Measurements from ENCODE around the gene MSI2. TPM values are rescaled to one million over a fixed set of nuclear protein-coding genes. Genes with fewer than 3 reads are reported as not detected.
A peak's percentile ranks its signal among the peaks of the same experiment; 100 is the strongest.

The MSI2 gene
- total and polyA plus RNA-seq, 9 of the 15 experiments (the other 6 are each of a cell fraction or from before 2014, with no cell fraction given) = 4.6 to 61.8 (median 42.4) TPM

DNA sequence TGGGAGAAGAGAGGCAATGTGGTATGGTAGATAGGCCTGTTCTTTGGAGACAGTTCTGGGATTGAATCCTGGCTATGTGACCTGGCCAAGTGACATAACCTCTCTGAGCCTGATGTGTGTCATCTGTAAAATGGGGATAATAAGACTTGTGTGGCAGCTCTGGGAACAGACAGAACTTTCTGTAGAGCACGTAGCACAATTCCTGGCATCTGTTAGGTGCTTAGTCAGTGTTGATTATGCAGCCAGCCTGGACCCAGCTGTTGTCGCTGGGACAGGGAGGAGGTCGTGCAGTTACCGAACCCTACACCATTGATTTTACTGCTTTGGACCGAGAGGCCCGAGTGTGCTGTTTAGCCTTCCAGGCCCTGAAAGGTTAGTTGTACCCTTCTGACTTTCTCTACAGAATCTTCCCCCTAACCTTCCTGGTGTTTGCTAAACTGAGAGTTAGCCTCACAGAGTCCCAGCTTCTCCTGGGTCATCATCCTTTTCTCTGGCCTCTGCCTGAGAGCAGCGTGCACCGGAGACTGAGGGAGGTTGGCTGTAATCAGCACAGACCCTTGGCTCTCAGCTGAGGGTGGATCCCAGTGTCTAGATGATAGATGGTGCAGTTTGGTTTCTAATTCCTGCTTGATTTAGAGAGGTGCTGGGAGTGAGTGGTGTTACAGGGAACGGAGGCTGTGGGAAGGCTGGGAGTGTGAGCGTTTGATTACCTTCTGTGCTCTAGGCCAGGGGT is 31.9 kb downstream of the MSI2 start (continued):
- peak; percentile 93 for TF ChIP-seq MEIS2 (IDR thresholded peaks at IDR 0.05; ENCODE audit: partially characterized antibody)

- Histone ChIP-seq H3K4me3 (no peak overlapping the region), H3K79me2 (ENCODE audit: control insufficient read depth, insufficient read depth, low read length) (peaks cover 46% of the 10 kb centered on the region), H3K9ac (ENCODE audit: insufficient read depth in 1 of 2, low read depth in 2 of 2, low read length in 2 of 2) (peak overlapping the region in 1 of 2 experiments; percentile 12; a peak in 1 of 4 replicates), H3K9me3 (replicated peaks; ENCODE audit: control insufficient read depth, insufficient read depth, low read depth, low read length) (no peaks in the 10 kb centered on the region), H3K27ac (ENCODE audit: extremely low read depth, low read depth, low read length) (no peak overlapping the region), H4K20me1 (replicated peaks; ENCODE audit: control insufficient read depth, insufficient read depth, low read length) (no peaks in the 10 kb centered on the region; the same call in 1 of the 2 replicates), H3K36me3 (ENCODE audit: control insufficient read depth, insufficient read depth, low read length) (peaks cover 24% of the 10 kb centered on the region; the same call in 2 of the 3 replicates), H3K9me1 (ENCODE audit: control insufficient read depth, insufficient read depth, low read length) (no peaks in the 10 kb centered on the region), H2AFZ (ENCODE audit: low read depth, low read length) (no peak overlapping the region), H3K27me3 (ENCODE audit: control insufficient read depth in 2 of 2, insufficient read depth in 2 of 2, low read length in 2 of 2) (no peaks in the 10 kb centered on the region), H3K4me1 (replicated peaks in 1 of 2; ENCODE audit: control insufficient read depth in 2 of 2, insufficient read depth in 2 of 2, low read length in 2 of 2) (peaks cover 21 to 32% of the 10 kb centered on the region in 2 experiments), H3K4me2 (ENCODE audit: insufficient read depth, low read length) (no peak overlapping the region)
- BruUV-seq (replicated peaks) = no TSS peak
- DNase-seq (ENCODE audit: extremely low read depth in 1 of 4, low spot score in 3 of 4) = no peak
- WGBS (ENCODE audit: insufficient coverage, low coverage, missing lambda C conversion rate) = 53% methylated on average over 2 of the region's 3 CpGs
- ATAC-seq = no peak
- POLR2A ChIA-PET = interaction anchor here (0.5 to 1.2 kb wide), 2 partner anchors 31 to 265 kb away, joined by 3 to 6 read pairs; no protein-coding TSS in a partner anchor
- intact Hi-C loops (cut with micrococcal nuclease) = no loop called here
- no peak for TF ChIP-seq SMARCA4 (IDR thresholded peaks at IDR 0.05)
- TF ChIP-seq, protein P1, sequence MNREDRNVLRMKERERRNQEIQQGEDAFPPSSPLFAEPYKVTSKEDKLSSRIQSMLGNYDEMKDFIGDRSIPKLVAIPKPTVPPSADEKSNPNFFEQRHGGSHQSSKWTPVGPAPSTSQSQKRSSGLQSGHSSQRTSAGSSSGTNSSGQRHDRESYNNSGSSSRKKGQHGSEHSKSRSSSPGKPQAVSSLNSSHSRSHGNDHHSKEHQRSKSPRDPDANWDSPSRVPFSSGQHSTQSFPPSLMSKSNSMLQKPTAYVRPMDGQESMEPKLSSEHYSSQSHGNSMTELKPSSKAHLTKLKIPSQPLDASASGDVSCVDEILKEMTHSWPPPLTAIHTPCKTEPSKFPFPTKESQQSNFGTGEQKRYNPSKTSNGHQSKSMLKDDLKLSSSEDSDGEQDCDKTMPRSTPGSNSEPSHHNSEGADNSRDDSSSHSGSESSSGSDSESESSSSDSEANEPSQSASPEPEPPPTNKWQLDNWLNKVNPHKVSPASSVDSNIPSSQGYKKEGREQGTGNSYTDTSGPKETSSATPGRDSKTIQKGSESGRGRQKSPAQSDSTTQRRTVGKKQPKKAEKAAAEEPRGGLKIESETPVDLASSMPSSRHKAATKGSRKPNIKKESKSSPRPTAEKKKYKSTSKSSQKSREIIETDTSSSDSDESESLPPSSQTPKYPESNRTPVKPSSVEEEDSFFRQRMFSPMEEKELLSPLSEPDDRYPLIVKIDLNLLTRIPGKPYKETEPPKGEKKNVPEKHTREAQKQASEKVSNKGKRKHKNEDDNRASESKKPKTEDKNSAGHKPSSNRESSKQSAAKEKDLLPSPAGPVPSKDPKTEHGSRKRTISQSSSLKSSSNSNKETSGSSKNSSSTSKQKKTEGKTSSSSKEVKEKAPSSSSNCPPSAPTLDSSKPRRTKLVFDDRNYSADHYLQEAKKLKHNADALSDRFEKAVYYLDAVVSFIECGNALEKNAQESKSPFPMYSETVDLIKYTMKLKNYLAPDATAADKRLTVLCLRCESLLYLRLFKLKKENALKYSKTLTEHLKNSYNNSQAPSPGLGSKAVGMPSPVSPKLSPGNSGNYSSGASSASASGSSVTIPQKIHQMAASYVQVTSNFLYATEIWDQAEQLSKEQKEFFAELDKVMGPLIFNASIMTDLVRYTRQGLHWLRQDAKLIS (CRISPR knock-in tag; IDR thresholded peaks at IDR 0.05) = no peak
- no peak for TF ChIP-seq ZKSCAN3 (CRISPR knock-in tag; IDR thresholded peaks at IDR 0.05)
- no peak for TF ChIP-seq SRSF7 (optimal IDR thresholded peaks at IDR 0.05; ENCODE audit: low read depth, low read length)
- TF ChIP-seq, protein P2, sequence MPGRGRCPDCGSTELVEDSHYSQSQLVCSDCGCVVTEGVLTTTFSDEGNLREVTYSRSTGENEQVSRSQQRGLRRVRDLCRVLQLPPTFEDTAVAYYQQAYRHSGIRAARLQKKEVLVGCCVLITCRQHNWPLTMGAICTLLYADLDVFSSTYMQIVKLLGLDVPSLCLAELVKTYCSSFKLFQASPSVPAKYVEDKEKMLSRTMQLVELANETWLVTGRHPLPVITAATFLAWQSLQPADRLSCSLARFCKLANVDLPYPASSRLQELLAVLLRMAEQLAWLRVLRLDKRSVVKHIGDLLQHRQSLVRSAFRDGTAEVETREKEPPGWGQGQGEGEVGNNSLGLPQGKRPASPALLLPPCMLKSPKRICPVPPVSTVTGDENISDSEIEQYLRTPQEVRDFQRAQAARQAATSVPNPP (IDR thresholded peaks at IDR 0.05; ENCODE audit: borderline replicate concordance, insufficient read depth, insufficient read length) = no peak
- no peak for TF ChIP-seq SLC30A9 (CRISPR knock-in tag; IDR thresholded peaks at IDR 0.05)
- no peak for TF ChIP-seq CBX1 (IDR thresholded peaks at IDR 0.05; ENCODE audit: low read depth)
- TF ChIP-seq HNRNPUL1 (IDR thresholded peaks at IDR 0.05; ENCODE audit: low read length) = no peak
- no peak for TF ChIP-seq NFATC3 (IDR thresholded peaks at IDR 0.05)
- TF ChIP-seq PCBP2 (IDR thresholded peaks at IDR 0.05; ENCODE audit: low read depth, low read length, poor library complexity, severe bottlenecking) = no peak
- TF ChIP-seq BRD9 (IDR thresholded peaks at IDR 0.05; ENCODE audit: low read depth, partially characterized antibody) = no peak
- TF ChIP-seq ZNF354B (CRISPR knock-in tag; IDR thresholded peaks at IDR 0.05) = no peak
- no peak for TF ChIP-seq FOXJ2 (tag; IDR thresholded peaks at IDR 0.05)
- TF ChIP-seq ZNF12 (CRISPR knock-in tag; IDR thresholded peaks at IDR 0.05) = no peak
- TF ChIP-seq POLR2G (IDR thresholded peaks at IDR 0.05; ENCODE audit: low read depth, low read length) = no peak
- TF ChIP-seq POU5F1 (IDR thresholded peaks at IDR 0.05; ENCODE audit: borderline replicate concordance, low read depth, low read length, partially characterized antibody) = no peak
- no peak for FAIRE-seq
- in situ Hi-C loops (cut with MboI) = no loop called here
- CTCF ChIA-PET (ENCODE audit: low intra/inter-chr PET ratio) = no interaction called here
These were observed 32.4 kb downstream of the MSI2 start for GRCh38 chr17:57288773-57289121.

All from K562 (cell line).